NB4 (cell line): ENCODE measurements around the gene ACADVL.
"Not testable (repeated sequence)": the region's sequence is repeated elsewhere in the genome, so short reads cannot be mapped to it uniquely, and the experiment has no call there.

Source experiments
- DNase-seq: peaks from one replicate; pipeline ENCODE4 v3.0.0; 2010; ENCODE audit warnings: low read depth
- H3K4me3 ChIP-seq: one replicate; pipeline ENCODE4 v1.5.1; 2011; ENCODE audit warnings: mild to moderate bottlenecking, low read depth, low read length, moderate library complexity
- MYC ChIP-seq: IDR thresholded peaks from 2 replicates; pipeline ENCODE4 v1.6.1; 2011; ENCODE audit warnings: low read depth, low read length
- POLR2A ChIP-seq: IDR thresholded peaks from 2 replicates; pipeline ENCODE4 v1.6.1; 2011; ENCODE audit warnings: mild to moderate bottlenecking; ENCODE audit not compliant: insufficient read length; ENCODE audit errors: extremely low read depth
- TF ChIP-seq, protein P1 (sequence below): IDR thresholded peaks from one replicate; pipeline ENCODE4 v1.5.1; 2012; ENCODE audit warnings: low read depth, low read length
- TF ChIP-seq, protein P2 (sequence below): IDR thresholded peaks from 2 replicates; pipeline ENCODE4 v1.6.1; 2011; ENCODE audit warnings: low read depth, low read length

Gene ACADVL

DNA sequence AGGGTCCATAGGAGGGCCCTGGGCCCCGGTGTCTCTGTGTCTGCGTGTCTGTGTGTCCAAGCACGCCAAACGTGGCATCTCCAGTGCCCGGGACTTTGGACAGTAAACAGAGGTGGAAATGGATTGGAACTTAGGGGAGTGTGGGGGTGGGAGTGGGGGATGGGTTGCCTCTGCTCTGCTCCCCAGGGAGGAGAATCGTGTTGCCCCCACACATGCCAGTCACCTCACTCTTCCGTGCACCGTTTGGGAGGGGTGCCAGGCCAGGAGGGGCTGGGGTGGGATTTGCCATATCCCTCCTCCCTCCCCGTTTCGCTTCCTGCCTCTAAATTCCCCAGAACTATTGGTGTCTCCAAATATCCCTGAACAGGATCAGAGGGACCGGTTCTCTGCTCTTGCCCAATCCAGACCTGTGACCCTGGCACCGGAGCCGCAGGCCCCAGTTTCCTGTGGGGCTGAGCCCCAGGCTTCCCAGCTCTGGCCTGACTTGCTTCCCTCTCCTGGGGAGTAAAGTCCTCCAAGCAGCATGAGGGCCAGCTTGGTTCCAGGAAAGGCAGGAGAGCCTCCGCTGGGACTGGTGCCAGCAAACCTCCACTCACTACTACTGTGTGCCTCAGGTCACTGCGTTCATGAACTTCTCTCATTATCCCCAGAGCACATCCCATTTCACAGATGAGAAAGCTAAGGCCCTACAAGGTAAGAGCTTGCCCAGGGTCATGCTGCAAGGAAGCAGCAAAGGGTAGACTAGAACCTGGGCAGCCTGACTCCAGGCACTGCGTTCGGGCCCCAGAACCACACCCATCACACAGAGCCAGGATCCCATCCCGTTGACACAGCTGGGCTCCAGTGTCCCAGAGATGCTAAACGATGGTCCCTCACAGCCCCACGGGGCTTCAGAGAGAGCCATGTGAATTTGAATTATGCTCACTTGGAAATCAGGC, 40.2 kb upstream of the ACADVL start, which contains the start of gene ASGR1:
Gene ASGR1, minus strand, starts transcription at position 54 of the 938 bp plus-strand sequence. CDS start 807 bp downstream, outside the sequence.
- no peak for DNase-seq
- TF ChIP-seq, protein P1, sequence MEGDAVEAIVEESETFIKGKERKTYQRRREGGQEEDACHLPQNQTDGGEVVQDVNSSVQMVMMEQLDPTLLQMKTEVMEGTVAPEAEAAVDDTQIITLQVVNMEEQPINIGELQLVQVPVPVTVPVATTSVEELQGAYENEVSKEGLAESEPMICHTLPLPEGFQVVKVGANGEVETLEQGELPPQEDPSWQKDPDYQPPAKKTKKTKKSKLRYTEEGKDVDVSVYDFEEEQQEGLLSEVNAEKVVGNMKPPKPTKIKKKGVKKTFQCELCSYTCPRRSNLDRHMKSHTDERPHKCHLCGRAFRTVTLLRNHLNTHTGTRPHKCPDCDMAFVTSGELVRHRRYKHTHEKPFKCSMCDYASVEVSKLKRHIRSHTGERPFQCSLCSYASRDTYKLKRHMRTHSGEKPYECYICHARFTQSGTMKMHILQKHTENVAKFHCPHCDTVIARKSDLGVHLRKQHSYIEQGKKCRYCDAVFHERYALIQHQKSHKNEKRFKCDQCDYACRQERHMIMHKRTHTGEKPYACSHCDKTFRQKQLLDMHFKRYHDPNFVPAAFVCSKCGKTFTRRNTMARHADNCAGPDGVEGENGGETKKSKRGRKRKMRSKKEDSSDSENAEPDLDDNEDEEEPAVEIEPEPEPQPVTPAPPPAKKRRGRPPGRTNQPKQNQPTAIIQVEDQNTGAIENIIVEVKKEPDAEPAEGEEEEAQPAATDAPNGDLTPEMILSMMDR, result no peak
- TF ChIP-seq, protein P2, sequence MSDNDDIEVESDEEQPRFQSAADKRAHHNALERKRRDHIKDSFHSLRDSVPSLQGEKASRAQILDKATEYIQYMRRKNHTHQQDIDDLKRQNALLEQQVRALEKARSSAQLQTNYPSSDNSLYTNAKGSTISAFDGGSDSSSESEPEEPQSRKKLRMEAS, result no peak
- TF ChIP-seq POLR2A (no peak), MYC (no peak)
- no peak within 1 kb of the TSS for H3K4me3 ChIP-seq

DNA sequence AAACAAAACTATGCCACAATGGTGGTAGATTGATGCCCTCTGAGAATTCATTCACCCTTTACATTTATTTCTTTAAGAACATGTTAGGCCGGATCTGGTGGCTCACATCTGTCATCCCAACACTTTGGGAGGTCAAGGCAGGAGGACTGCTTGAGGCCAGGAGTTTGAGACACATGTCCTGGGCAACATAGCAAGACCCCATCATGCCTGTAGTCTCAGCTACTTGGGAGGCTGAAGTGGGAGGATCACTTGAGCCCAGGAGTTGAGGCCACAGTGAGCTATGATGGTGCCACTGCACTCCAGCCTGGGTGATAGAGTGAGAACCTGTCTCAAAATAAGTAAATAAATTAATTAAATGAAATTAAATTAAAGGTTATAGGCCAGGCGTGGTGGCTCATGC, 37.6 kb upstream of the ACADVL start:
- H3K4me3 ChIP-seq, DNase-seq: not testable (repeated sequence)

DNA sequence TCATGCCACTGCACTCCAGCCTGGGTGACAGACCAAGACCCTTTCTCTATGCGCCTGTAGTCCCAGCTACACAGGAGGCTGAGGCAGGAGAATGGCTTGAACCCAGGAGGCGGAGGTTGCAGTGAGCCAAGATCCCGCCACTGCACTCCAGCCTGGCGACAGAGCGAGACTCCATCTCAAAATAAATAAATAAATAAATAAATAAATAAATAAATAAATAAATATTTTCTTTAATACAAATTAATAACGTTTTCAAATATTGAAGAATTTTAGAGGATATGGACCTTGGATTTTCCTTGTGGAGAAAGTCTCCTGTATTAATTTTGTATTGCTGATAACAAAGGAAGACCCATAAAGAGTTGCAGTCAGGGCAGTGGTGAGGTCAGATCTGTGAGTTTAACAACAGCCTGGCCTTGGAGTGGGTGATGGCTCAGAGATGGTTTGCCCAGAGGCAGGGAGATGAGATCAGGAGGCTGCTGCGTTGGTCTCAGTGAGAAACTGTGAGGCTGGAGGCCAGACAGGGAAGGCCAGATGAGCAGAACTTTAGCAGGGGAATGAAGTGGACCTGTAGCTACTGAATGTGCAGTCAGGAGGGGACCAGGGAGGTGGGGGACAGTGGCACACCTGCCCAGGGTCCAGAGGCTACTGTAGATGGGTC, 36.2 kb upstream of the ACADVL start:
- H3K4me3 ChIP-seq, result no peak overlapping the region
- no peak for DNase-seq
- TF ChIP-seq, protein P1, result no peak
- TF ChIP-seq MYC (no peak), POLR2A (no peak)
- TF ChIP-seq, protein P2, result no peak

DNA sequence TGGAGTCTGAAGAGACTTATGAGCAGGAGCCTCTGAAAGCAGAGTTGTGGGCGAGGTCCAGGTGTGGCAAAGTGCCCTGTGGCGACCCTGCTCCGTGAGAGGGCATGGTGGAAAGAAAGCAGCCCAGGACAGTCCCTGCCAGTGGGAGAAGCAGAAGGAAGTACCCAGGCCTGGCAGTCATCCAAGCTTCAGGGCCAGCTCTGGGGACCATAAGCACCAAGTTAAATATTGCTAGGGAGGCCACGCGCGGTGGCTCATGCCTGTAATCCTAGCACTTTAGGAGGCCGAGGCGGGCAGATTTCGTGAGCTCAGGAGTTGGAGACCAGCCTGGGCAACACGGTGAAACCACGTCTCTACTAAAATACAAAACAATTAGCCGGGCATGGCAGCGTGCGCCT, 35.6 kb upstream of the ACADVL start:
- TF ChIP-seq, protein P2, result no peak
- no peak for TF ChIP-seq MYC
- TF ChIP-seq, protein P1, result no peak
- TF ChIP-seq POLR2A, result no peak

DNA sequence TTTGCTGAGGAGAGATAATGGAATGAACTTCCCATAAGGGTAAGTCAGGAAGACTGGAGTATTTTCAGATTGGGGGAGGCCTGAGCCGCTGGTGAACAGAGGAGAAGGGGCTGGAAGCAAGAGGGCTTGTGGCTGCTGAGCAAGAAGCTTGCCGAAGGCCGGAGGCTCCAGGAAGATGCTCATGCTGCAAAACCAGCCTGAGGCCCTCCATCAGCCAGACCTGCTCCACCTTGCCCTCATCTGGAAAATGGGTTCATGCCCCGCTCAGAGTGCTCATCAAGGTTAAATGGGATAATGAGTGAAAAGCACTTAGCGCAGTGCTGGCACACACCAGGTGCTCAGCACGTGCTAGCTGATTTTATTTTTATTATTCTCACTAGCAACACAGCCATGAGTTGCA, 35.1 kb upstream of the ACADVL start:
- no peak for DNase-seq
- no peak overlapping the region for H3K4me3 ChIP-seq
- TF ChIP-seq, protein P1, result no peak
- TF ChIP-seq, protein P2, result no peak
- no peak for TF ChIP-seq MYC
- TF ChIP-seq POLR2A, result no peak

More for the DNA sequence above, 35.6 kb upstream of the ACADVL start:
- no peak overlapping the region for H3K4me3 ChIP-seq
- no peak for DNase-seq

DNA sequence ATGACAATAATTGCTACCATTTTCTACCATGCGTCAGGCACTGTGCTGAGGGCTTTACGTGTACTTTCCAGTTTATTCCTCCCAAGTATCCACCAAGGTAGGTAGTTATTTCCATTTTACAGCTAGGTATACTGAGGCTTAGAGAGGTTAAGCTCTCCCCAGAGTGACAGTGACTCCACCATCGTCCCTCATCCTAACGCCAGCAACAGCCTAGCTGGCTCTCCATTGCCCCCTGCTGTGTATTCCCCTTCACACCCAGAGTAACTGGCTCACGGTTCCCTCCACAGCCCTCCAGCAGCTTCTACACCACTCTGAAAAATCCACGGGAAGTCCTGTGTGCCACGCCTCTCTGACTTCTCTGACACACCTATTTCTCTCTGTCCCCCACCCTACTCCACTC, 33.5 kb upstream of the ACADVL start:
- DNase-seq, result peak; percentile 39

More for the DNA sequence above, 33.5 kb upstream of the ACADVL start:
- H3K4me3 ChIP-seq, result no peak overlapping the region
- TF ChIP-seq, protein P2, result no peak
- no peak for TF ChIP-seq MYC
- TF ChIP-seq, protein P1, result peak; percentile 16
